Eye (tissue), 1 donor: ENCODE results near the gene GTF3C5.
A peak's percentile ranks its signal among the peaks of the same experiment; 100 is the strongest.
"Not testable (repeated sequence)": the region's sequence is repeated elsewhere in the genome, so short reads cannot be mapped to it uniquely, and the experiment has no call there.

Experiments used
- DNase-seq: peaks from one replicate; pipeline ENCODE4 v3.0.0-alpha.2; 2015

The GTF3C5 gene

DNA sequence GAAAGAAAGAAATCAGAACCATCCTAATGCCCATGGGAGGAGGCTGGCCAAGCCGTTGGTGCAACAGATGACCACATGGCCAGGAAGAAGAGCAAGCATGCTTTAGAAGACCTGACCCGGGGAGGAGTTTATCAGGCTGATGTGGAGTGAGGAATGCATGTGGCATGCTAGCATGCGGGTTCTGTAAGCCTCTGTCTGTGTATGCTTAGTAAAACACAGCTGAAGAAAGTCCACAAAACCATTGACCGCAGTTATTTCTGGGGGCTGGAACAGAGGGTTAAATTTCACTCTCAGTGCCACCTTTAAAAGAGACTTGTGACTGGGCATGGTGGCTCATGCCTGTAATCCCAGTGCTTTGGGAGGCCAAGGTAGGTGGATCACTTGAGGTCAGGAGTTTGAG is 33.2 kb upstream of the GTF3C5 start:
- DNase-seq: no peak

DNA sequence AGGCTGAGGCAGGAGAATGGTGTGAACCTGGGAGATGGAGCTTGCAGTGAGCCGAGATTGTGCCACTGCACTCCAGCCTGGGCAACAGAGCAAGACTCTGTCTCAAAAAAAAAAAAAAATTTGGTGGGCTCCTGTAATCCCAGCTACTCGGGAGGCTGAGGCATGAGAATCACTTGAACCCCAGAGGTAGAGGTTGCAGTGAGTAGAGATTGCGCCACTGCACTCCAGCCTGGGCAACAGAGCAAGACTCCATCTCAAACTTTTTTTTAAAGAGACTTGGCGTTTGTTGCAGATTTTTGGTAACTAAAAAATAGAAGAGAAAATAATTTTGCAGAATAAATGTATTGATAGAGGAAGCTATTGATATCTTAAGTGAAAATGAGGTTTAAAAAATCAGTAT is 32.6 kb upstream of the GTF3C5 start:
- not testable (repeated sequence) for DNase-seq

DNA sequence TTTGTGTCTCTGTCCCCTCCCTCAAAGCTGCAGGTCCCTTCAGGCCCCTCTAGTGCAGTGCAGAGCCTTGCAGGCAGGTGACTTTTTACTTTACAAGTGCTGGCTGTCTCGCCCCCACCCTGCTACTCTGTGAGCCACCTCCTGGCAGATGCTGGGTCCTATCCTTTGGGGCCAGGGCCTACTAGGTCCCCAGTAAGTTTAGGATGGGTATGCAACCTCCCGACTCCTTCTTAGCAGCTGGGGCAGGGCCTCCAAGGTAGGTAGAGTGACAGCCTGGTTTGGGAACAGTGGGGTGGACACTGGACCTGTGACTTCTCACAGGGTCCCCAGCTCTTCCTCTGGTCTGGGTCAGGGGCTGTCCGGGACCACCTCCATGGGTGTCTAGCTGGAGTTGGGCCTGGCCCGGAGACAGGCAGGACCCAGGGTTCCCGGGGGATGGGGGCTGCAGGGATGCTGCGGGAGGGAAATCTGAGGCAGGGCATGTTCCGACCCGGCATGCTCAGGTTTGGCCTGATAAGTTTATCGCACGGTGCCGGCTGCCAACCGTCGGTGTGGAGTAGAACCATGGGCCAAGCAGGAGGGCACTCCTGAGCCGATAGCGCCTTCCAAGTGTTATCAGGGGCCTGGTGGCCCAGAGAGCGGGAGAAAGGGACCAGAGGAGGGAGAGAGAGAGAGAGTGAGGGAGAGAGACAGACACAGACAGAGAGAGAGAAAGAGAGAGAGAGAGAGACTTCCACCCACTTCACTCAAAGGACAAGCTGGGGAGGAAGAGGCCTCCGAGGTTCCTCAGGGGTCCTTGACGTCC is 31.8 kb upstream of the GTF3C5 start:
- DNase-seq: no peak

GRCh38 chr9:133002147-133003070 is 28.4 kb upstream of the GTF3C5 start:
- DNase-seq: no peak

GRCh38 chr9:133003071-133003461 is 27.7 kb upstream of the GTF3C5 start:
- DNase-seq: peak; percentile 19

- no peak for DNase-seq
Measured at GRCh38 chr9:133003671-133004090, 27.1 kb upstream of the GTF3C5 start.

DNA sequence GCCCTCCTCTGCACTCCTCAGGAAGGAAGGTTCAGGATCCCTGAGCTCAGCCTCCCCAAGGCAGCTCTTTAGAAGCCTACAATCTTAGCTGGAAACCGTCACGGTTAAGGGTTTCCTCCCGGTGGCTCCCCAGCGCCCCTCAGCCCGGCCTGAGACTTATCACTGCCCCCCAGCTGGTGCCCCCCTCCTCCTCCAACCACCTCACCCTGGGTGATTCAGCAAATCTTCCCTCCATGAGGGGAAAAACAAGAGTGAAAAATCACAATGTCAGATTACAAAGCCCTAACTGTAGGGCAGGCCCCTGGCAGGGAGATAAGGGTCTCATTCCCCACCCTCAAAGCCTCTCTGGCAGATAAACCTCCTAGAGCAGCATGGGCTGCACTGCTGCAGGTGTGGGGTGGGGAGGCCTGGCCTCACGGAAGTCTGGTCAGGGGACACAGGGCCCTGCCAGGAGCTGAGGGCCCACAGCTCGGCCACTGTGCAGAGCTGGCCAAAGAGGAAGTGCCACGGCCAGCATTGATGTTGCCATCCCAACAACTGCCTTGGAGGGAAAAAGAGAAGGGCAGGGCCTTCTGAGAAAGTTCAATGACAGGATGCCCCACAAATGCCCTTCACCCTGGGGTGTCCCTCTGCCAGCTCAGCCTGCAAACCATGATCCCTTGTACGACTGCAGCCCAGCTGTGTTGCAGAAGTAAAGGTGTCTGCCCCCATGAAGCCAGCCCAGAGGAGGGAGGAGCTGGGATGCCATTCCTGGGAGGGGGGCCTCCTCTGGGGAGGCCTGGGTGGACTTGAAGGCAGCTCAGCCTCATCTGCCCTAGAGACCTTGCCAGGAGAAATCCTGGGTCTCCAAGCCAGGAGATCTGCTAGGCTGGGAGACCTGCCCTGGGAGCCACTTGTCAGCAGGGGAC is 26.5 kb upstream of the GTF3C5 start:
- no peak for DNase-seq

DNA sequence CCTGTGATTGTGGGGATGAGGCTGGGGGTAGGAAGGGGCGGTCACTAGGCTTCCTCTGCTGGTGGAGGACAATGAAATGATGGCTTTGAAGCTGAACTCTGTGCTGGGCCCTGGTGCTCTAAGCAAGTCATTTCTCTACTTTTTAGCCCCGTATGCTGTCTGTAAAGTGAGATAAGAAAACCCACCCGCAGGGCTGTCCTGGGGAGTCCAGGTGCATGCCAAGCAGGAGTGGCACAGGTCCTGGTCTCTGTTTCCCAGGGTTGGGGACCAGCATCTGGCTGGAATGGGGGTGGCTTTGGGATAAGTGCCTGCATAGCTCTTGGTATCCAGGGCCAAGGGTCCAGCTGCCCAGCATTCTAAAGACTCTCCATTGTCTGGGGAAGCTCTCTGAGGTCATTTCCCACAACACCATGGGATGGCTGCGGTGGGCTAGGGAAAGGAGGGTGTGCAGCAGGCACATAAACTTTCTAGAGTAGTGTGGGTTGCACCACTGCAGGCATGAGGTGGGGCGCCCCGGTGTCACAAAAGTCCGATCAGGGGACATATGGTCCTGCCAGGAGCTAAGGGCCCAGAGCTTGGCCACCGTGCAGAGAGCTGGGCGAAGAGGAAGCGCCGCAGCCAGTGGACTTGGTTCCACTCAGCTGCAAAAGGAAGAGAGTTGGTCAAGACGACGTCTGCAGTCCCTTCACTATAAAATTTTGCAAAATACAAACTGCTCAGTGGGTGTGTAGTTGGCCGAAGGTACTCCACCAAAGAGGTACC is 25.6 kb upstream of the GTF3C5 start:
- DNase-seq: no peak

GRCh38 chr9:133005957-133006356 is 24.8 kb upstream of the GTF3C5 start:
- no peak for DNase-seq

DNA sequence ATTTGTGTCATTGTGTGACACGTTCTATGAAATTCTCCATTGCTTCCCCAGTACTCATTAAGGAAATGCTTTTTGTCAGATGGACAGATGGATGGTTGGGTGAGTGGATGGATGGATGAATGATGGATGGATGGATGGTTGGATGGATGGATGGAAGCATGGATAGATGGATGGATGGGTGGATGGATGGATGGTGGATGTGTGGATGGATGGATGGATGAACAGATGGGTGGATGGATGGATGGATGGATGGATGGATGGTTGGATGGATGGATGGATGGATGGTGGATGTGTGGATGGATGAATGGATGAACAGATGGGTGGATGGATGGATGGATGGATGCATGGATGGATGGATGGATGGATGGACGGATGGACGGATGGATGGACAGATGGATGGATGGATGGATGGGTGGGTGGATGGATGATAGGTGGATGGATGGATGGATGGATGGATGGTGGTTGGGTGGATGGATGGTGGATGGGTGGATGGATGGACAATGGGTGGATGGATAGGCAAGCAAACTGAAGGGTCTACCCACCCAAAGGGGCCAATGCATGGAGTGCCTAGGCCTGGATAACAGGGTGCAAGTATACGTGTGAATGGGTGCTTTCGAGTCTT is 24.0 kb upstream of the GTF3C5 start:
- DNase-seq: no peak

DNA sequence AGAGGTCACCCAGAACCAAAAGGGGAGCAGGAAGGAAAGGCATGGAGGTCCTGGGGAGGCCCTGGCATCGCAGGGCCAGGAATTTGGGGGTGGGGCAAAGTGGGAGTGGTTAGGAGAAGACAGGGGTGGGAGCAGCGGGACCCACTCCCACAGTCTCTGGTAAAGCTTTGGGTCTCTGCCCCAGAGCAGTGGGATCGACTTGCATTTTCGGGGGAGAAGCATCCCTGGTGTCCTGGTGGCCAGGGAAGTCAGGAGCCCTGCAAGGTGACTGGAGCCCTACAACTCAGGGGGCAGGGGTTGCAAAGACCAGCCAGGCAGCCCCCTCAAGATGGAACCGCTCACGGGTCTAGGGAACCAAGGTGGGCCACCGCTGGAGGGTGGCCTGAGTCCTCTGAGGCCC is 22.4 kb upstream of the GTF3C5 start:
- no peak for DNase-seq

DNA sequence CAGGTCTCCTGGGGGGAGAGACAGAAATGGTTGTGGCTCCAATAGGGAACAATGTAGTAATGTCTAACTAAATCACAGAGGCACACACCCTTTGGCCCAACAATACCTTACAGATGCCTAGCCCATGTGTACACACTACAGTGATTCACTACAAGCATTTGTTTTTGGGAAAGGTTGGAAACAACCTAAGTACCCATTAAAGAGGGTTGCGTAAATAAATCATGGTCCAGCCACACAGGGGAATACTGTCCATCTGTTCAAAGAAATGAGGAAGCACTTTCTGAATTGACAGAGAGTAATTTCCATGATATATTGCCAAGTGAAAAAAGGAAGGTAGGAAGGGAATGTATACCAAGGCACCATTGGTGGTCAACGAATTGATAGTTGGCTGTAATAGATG is 22.0 kb upstream of the GTF3C5 start:
- peak; percentile 38 for DNase-seq

- no peak for DNase-seq
Measured at GRCh38 chr9:133009906-133010582, 20.8 kb upstream of the GTF3C5 start.

GRCh38 chr9:133014696-133015095 is 16.1 kb upstream of the GTF3C5 start:
- DNase-seq: no peak

DNA sequence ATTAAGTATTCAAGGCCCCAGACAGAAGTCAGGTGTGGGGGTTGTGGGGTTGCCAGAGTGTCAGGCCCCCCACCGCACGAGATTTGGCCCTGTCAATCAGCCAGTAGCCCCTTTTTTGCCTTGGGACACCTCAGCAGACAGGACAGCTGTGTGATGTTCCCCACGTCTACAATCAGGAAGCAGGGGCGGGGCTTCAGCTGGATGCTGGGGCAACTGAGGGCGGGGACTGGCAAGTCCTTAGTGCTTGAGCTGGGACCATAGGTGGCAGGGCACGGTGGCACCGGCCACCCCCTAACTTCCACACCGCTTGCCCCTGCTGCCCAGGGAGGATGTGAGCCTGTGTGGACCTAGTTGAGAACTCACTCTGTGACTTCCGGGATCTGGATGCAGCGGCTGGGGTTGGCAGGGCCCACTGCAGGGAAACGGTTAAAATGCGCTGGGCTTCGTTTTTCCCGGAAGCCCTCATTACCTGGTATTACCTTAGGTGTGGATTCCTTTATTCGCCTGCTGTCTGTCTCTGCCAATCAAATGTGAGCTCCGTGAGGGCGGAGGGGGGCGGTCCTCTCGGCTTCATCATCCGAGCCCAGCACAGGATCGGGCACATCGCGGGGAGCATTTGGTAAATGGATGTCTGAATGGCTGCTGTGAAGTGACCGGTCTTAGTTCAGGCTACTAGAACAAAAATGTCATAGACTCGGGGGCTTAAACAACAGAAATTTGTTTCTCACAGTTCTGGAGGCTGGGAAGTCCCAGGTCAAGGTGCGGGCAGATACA is 7.5 kb upstream of the GTF3C5 start:
- DNase-seq: no peak

GRCh38 chr9:133026426-133026825 is 4.4 kb upstream of the GTF3C5 start:
- DNase-seq: no peak

DNA sequence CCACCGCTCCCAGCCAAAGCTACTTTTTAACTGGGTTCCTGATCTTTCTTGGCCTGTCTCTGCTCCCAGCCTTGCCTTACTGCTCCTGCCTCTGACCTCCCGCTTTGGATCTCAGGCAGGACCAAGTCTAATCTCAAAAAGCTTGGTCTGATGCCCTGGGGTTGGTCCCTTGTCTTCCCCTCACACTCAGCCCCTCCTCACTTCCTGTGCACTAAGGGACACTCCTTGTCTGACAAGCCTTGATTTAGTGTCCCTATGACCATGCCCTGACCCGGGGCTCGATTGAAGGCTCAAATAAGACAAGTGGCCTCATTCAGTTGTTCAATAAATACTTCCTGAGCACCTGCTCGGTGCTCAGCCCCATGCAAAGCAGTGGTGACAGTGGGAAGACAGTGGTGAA is 3.7 kb upstream of the GTF3C5 start:
- DNase-seq: no peak

DNA sequence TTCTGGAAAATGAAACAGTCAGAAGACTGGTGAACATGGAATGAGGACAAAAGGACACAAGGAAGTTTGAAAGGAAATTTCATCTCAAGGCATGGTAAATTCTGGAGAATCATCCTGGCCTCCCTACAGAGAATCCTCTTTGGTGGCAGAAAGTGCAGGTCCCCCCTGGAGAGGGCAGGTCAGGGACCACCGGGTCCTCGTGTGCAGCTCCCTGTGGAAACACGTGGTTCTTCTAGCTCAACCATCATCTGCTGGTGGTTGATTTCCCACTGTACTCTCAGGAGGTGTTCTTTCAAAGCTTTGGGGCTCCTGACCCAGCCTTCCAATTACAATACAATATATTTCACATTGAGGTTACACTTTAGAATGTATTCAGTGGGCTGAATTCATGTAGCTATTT is 2.6 kb upstream of the GTF3C5 start:
- DNase-seq: no peak

GRCh38 chr9:133029994-133030316 is 842 bp upstream of the GTF3C5 start:
- no peak for DNase-seq

GRCh38 chr9:133031130-133031422 is 279 bp downstream of the GTF3C5 start:
- no peak for DNase-seq

DNA sequence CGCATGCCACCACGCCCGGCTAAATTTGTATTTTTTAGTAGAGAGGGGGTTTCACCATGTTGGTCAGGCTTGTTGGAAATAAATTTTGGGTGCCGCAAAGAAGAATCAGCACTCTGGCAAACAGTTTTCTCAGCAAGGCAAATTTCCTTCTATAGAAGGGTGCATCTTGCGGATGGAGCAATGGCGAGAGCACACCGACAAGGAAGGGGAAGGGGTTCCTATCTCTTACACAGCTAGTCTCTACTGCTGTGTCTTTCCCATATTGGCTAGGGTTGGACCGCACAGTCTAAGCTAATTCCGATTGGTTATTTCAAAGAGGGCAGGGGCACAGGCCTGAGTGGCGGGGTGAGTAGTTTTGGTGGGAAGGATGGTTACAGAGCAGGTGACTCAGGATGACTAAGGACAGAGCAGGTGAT is 707 bp downstream of the GTF3C5 start:
- no peak for DNase-seq
